Uterus (tissue), 2 donors: Measurements from ENCODE around the gene CAMTA1.

Source experiments
- CTCF ChIP-seq, 4 experiments: fragments of 200-600 bp in 2 of 4; fragments of 450-650 bp in 2 of 4; sonication (generic) in 2 of 4; IDR thresholded peaks; one replicate each; pipeline ENCODE4 v1.5.1; 2016 to 2019; ENCODE audit warnings: antibody characterized with exemption in 4 of 4, mild to moderate bottlenecking in 2 of 4, moderate library complexity in 1 of 4
- POLR2A ChIP-seq, 2 donors: fragments of 450-650 bp; IDR thresholded peaks; one replicate each; pipeline ENCODE4 v1.6.1; 2016; ENCODE audit warnings: antibody characterized with exemption in 2 of 2, mild to moderate bottlenecking in 1 of 2, moderate library complexity in 1 of 2

GRCh38 chr1:7654725-7655124 lies 869.5 kb downstream of the CAMTA1 start:
- TF ChIP-seq POLR2A (IDR thresholded peaks at IDR 0.05) (no peak), CTCF (IDR thresholded peaks at IDR 0.05) (no peak)
